WTC11 (cell line): ENCODE measurements around the gene NFATC1.

Experiments used
- ETV6 ChIP-seq: sonication (generic); formaldehyde crosslinking; IDR thresholded peaks from 2 replicates; pipeline ENCODE4 v1.8.1; 2022; ENCODE audit warnings: mild to moderate bottlenecking, missing genetic modification reagents
- IRF1 ChIP-seq: sonication (generic); formaldehyde crosslinking; IDR thresholded peaks from 2 replicates; pipeline ENCODE4 v1.8.0; 2023; ENCODE audit warnings: missing genetic modification reagents
- JUN ChIP-seq: sonication (generic); formaldehyde crosslinking; IDR thresholded peaks from 2 replicates; pipeline ENCODE4 v1.8.0; 2023; ENCODE audit warnings: mild to moderate bottlenecking, missing genetic modification reagents
- NFATC4 ChIP-seq: fragments of 250-450 bp; sonication (Bioruptor Pico); IDR thresholded peaks from 2 replicates; pipeline ENCODE4 v1.9.0; 2021; ENCODE audit warnings: mild to moderate bottlenecking
- TF ChIP-seq, protein P1 (sequence below): fragments of 200-600 bp; IDR thresholded peaks from 2 replicates; pipeline ENCODE4 v1.8.0; 2022; ENCODE audit warnings: antibody characterized with exemption

GRCh38 chr18:79387214-79387613 is 8.5 kb upstream of the NFATC1 start:
- TF ChIP-seq, protein P1, sequence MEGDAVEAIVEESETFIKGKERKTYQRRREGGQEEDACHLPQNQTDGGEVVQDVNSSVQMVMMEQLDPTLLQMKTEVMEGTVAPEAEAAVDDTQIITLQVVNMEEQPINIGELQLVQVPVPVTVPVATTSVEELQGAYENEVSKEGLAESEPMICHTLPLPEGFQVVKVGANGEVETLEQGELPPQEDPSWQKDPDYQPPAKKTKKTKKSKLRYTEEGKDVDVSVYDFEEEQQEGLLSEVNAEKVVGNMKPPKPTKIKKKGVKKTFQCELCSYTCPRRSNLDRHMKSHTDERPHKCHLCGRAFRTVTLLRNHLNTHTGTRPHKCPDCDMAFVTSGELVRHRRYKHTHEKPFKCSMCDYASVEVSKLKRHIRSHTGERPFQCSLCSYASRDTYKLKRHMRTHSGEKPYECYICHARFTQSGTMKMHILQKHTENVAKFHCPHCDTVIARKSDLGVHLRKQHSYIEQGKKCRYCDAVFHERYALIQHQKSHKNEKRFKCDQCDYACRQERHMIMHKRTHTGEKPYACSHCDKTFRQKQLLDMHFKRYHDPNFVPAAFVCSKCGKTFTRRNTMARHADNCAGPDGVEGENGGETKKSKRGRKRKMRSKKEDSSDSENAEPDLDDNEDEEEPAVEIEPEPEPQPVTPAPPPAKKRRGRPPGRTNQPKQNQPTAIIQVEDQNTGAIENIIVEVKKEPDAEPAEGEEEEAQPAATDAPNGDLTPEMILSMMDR = no peak
- TF ChIP-seq IRF1 (CRISPR knock-in tag) (no peak), NFATC4 (no peak), ETV6 (CRISPR knock-in tag) (no peak), JUN (CRISPR knock-in tag) (no peak)
